HEK293T (cell line): Measurements from ENCODE around the gene RRP1.

Experiments used
- BHLHE40 ChIP-seq: fragments of 450-650 bp; IDR thresholded peaks from 2 replicates; pipeline ENCODE4 v1.6.1; 2016; ENCODE audit warnings: mild to moderate bottlenecking, moderate library complexity, borderline replicate concordance
- CTBP1 ChIP-seq: fragments of 450-650 bp; IDR thresholded peaks from 2 replicates; pipeline ENCODE4 v1.6.1; 2016; ENCODE audit warnings: borderline replicate concordance
- ELF4 ChIP-seq: fragments of 450-650 bp; IDR thresholded peaks from 2 replicates; pipeline ENCODE4 v1.6.1; 2017; ENCODE audit warnings: antibody characterized with exemption
- FOXA1 ChIP-seq: fragments of 450-650 bp; IDR thresholded peaks from 2 replicates; pipeline ENCODE4 v1.6.1; 2016; ENCODE audit warnings: mild to moderate bottlenecking
- NFRKB ChIP-seq: fragments of 450-650 bp; IDR thresholded peaks from 2 replicates; pipeline ENCODE4 v1.6.1; 2016; ENCODE audit warnings: mild to moderate bottlenecking, moderate library complexity
- ZNF384 ChIP-seq: fragments of 450-650 bp; IDR thresholded peaks from 2 replicates; pipeline ENCODE4 v1.6.1; 2016

GRCh38 chr21:43815107-43815613 lies 25.8 kb downstream of the RRP1 start:
- TF ChIP-seq ELF4 (no peak), BHLHE40 (no peak), CTBP1 (no peak), FOXA1 (no peak), NFRKB (no peak), ZNF384 (no peak)
